Dendritic cell treated with granulocyte-macrophage colony-stimulating factor and Interleukin-4, amounts not matched to agents 40 ng/mL and 50 ng/mL, for 4 days (primary cell): Measurements from ENCODE around the gene TADA1.
"Not testable (repeated sequence)": the region's sequence is repeated elsewhere in the genome, so short reads cannot be mapped to it uniquely, and the experiment has no call there.

Source experiments
- H3K27ac Mint-ChIP-seq: one replicate; pipeline ENCODE4 v1.8.0; 2022; ENCODE audit warnings: mild to moderate bottlenecking, mixed read lengths
- H3K27me3 Mint-ChIP-seq: one replicate; pipeline ENCODE4 v1.8.0; 2022; ENCODE audit warnings: mild to moderate bottlenecking, mixed read lengths
- H3K36me3 Mint-ChIP-seq: one replicate; pipeline ENCODE4 v1.8.0; 2022; ENCODE audit warnings: low read depth, mixed read lengths
- H3K4me1 Mint-ChIP-seq: one replicate; pipeline ENCODE4 v1.8.0; 2022; ENCODE audit warnings: low read depth, mixed read lengths
- H3K4me3 Mint-ChIP-seq: one replicate; pipeline ENCODE4 v1.8.0; 2022; ENCODE audit warnings: mild to moderate bottlenecking, moderate library complexity, mixed read lengths
- H3K9me3 Mint-ChIP-seq: one replicate; pipeline ENCODE4 v1.8.0; 2022; ENCODE audit warnings: mixed read lengths
- intact Hi-C: fragments of 100-400 bp; cut with micrococcal nuclease; formaldehyde crosslinking; loops from one replicate; pipeline ENCODE4 v1.15.0; 2022

TADA1 gene

GRCh38 chr1:166906647-166907046 lies 30.6 kb upstream of the TADA1 start:
- Mint-ChIP-seq H3K36me3 (no peaks in the 10 kb centered on the region), H3K27ac (no peak overlapping the region), H3K4me3 (no peak overlapping the region), H3K9me3 (no peaks in the 10 kb centered on the region), H3K27me3 (no peaks in the 10 kb centered on the region), H3K4me1 (peaks cover 31% of the 10 kb centered on the region)
- intact Hi-C loops: no loop called here

- Mint-ChIP-seq H3K27ac (no peak overlapping the region), H3K4me1 (peaks cover 39% of the 10 kb centered on the region)
- intact Hi-C loops: no loop called here
Observed at GRCh38 chr1:166905900-166906299, 29.8 kb upstream of the TADA1 start.

DNA sequence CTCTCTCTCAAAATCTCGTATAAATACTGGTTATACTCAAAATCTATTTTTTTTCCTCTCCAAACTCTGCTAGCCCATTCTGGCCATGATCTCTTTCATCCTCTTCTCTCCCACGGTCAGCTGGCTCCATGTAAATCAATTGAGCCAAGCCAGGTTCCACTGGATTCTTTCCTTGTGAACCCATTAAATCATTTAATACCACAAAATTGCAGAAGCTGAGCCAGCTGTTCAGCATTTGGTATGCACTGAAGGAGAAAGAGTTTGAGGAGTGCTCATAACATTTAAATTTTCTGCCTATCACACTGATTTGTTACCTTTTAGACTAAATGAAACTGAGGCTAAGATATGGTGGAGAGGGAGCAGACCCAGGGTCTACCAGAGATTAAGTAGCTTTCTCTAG lies 29.1 kb upstream of the TADA1 start:
- Mint-ChIP-seq H3K4me1 (peaks cover 39% of the 10 kb centered on the region), H3K27ac (no peak overlapping the region), H3K36me3 (no peaks in the 10 kb centered on the region), H3K9me3 (no peaks in the 10 kb centered on the region), H3K4me3 (no peak overlapping the region), H3K27me3 (no peaks in the 10 kb centered on the region)
- intact Hi-C loops: no loop called here

More at GRCh38 chr1:166905900-166906299, 29.8 kb upstream of the TADA1 start:
- Mint-ChIP-seq H3K4me3 (no peak overlapping the region), H3K9me3 (no peaks in the 10 kb centered on the region), H3K27me3 (no peaks in the 10 kb centered on the region), H3K36me3 (no peaks in the 10 kb centered on the region)

- H3K27ac Mint-ChIP-seq: peak overlapping the region; percentile 16
- H3K36me3 Mint-ChIP-seq: no peaks in the 10 kb centered on the region
- H3K4me1 Mint-ChIP-seq: peaks cover 34% of the 10 kb centered on the region
- H3K9me3 Mint-ChIP-seq: peaks cover 2% of the 10 kb centered on the region
- H3K4me3 Mint-ChIP-seq: no peak overlapping the region
- intact Hi-C loops: no loop called here
- no peaks in the 10 kb centered on the region for H3K27me3 Mint-ChIP-seq
Observed at GRCh38 chr1:166903232-166903631, 27.2 kb upstream of the TADA1 start.

GRCh38 chr1:166902279-166902678 lies 26.2 kb upstream of the TADA1 start:
- intact Hi-C loops: no loop called here
- peaks cover 28% of the 10 kb centered on the region for H3K4me1 Mint-ChIP-seq

GRCh38 chr1:166900987-166901386 lies 24.9 kb upstream of the TADA1 start:
- Mint-ChIP-seq H3K4me1 (peaks cover 28% of the 10 kb centered on the region), H3K27ac (no peak overlapping the region), H3K9me3 (peaks cover 18% of the 10 kb centered on the region), H3K4me3 (no peak overlapping the region), H3K27me3 (no peaks in the 10 kb centered on the region), H3K36me3 (no peaks in the 10 kb centered on the region)
- intact Hi-C loops: no loop called here

More at GRCh38 chr1:166902279-166902678, 26.2 kb upstream of the TADA1 start:
- Mint-ChIP-seq H3K36me3 (no peaks in the 10 kb centered on the region), H3K27me3 (no peaks in the 10 kb centered on the region), H3K9me3 (peaks cover 11% of the 10 kb centered on the region), H3K27ac (peak overlapping the region; percentile 62), H3K4me3 (no peak overlapping the region)

DNA sequence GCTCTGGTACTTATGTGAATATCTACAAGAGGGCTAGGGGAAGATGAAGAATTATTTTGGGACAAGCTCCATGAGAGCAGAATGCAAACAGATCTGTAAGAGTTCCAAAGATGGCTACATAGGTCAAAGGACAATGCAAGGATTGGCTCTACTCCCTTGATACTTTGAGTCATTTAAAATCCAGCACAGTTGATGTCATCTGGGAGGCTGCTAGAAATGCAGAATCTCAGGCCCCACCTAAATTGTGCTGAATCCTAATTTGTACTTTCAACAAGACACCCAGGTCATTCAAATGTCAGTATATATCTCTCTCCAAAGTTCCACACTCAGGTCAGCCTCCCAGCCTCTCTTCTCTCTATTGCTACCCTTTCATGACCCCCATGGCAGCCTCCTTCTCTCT lies 23.7 kb upstream of the TADA1 start:
- intact Hi-C loops: no loop called here
- H3K9me3 Mint-ChIP-seq: peaks cover 18% of the 10 kb centered on the region
- peaks cover 28% of the 10 kb centered on the region for H3K4me1 Mint-ChIP-seq

GRCh38 chr1:166895766-166896165 lies 19.7 kb upstream of the TADA1 start:
- peaks cover 18% of the 10 kb centered on the region for H3K9me3 Mint-ChIP-seq
- H3K4me1 Mint-ChIP-seq: no peaks in the 10 kb centered on the region
- no peak overlapping the region for H3K27ac Mint-ChIP-seq
- peaks cover 1% of the 10 kb centered on the region for H3K27me3 Mint-ChIP-seq
- no peak overlapping the region for H3K4me3 Mint-ChIP-seq
- H3K36me3 Mint-ChIP-seq: no peaks in the 10 kb centered on the region
- intact Hi-C loops: no loop called here

More for the DNA sequence above, 23.7 kb upstream of the TADA1 start:
- no peaks in the 10 kb centered on the region for H3K27me3 Mint-ChIP-seq
- no peaks in the 10 kb centered on the region for H3K36me3 Mint-ChIP-seq
- H3K27ac Mint-ChIP-seq: no peak overlapping the region
- H3K4me3 Mint-ChIP-seq: no peak overlapping the region

DNA sequence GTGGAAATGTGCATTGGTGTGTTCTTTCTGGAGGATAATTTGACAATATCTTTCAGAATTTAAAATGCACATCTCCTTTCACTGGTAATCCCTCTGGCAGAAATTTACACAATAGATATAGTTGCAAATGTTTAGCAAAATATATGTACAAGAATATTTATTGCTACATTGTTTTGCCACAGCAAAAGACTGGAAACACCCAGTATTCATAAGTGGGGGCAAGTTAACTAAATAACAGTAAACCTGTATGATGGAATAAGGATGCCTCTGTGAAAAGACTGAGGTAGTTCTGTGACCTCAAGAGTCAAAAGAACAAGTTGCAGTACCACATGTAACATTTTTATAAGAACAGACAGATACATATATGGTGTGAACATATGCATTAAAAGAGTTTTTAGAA lies 13.7 kb upstream of the TADA1 start:
- intact Hi-C loops: no loop called here
- H3K27me3 Mint-ChIP-seq: peaks cover 9% of the 10 kb centered on the region

DNA sequence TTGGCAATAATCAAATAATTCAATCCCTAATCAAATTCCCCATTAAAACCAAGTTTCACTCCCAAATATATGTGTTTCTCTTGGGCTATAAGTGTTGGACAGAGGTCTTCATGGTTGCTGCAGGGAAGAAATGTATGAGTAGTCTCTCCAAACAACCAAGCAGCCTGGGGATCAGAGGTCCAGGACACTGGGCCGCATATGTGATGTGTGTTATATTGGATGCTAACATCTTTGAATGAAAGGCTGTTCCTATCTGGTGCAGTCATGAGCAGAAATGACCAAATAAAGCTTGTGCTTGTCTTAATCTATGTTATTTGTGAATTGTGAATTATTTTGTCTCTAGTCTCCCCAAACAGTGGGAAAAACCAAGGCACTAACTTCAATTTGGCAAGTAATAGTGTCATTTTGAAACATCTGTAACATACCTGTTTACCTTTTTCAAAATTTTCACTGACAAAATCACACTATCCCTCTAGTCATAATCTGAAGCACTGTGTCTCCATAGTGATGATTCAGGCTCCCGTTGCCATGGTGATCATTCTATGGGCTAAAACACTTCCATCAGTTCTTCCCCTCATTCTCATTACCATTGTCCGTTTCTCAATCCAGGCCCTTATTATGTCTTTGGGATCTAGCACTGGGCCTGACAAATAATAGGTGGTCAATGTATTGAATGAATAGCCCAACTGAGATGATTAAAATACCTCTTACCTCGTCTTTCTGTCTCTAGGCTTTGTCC lies 12.5 kb upstream of the TADA1 start:
- Mint-ChIP-seq H3K36me3 (no peaks in the 10 kb centered on the region), H3K27me3 (peaks cover 22% of the 10 kb centered on the region)
- intact Hi-C loops: no loop called here

More for the DNA sequence above, 13.7 kb upstream of the TADA1 start:
- H3K4me3 Mint-ChIP-seq: no peak overlapping the region
- no peaks in the 10 kb centered on the region for H3K4me1 Mint-ChIP-seq
- H3K9me3 Mint-ChIP-seq: no peaks in the 10 kb centered on the region
- no peaks in the 10 kb centered on the region for H3K36me3 Mint-ChIP-seq
- no peak overlapping the region for H3K27ac Mint-ChIP-seq

GRCh38 chr1:166884971-166885370 lies 8.9 kb upstream of the TADA1 start:
- Mint-ChIP-seq H3K9me3 (no peaks in the 10 kb centered on the region), H3K27ac (no peak overlapping the region), H3K4me3 (no peak overlapping the region), H3K36me3 (no peaks in the 10 kb centered on the region), H3K4me1 (peaks cover 10% of the 10 kb centered on the region), H3K27me3 (peaks cover 23% of the 10 kb centered on the region)
- intact Hi-C loops: no loop called here

More for the DNA sequence above, 12.5 kb upstream of the TADA1 start:
- H3K4me3 Mint-ChIP-seq: no peak overlapping the region
- H3K4me1 Mint-ChIP-seq: peaks cover 10% of the 10 kb centered on the region
- no peaks in the 10 kb centered on the region for H3K9me3 Mint-ChIP-seq
- H3K27ac Mint-ChIP-seq: no peak overlapping the region

GRCh38 chr1:166884040-166884642 lies 8.1 kb upstream of the TADA1 start:
- Mint-ChIP-seq H3K4me1 (peaks cover 10% of the 10 kb centered on the region), H3K9me3 (no peaks in the 10 kb centered on the region), H3K27me3 (peaks cover 23% of the 10 kb centered on the region), H3K4me3 (peak overlapping the region; percentile 51), H3K27ac (no peak overlapping the region), H3K36me3 (no peaks in the 10 kb centered on the region)
- intact Hi-C loops: no loop called here

DNA sequence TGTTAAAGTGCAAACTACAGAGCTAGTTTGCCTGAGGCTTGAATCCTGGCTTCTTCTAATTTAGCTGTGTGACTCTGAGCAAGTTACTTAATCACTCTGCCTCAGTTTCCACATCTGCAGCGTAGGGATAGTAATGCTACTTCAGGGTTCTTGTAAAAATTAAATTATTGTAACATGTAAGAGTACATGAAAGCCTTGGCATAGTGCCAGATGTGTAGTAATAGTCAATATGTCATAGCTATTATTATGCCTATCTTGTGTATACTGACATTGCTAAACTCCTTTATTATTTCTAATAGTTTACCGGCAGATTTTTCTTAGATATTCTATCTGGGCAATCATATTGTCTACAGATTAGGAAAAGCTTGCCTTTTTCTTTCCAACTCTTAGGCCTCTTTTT lies 6.8 kb upstream of the TADA1 start:
- Mint-ChIP-seq H3K36me3 (no peaks in the 10 kb centered on the region), H3K4me1 (peaks cover 10% of the 10 kb centered on the region), H3K27me3 (peaks cover 23% of the 10 kb centered on the region), H3K9me3 (no peaks in the 10 kb centered on the region), H3K27ac (no peak overlapping the region), H3K4me3 (no peak overlapping the region)
- intact Hi-C loops: no loop called here

DNA sequence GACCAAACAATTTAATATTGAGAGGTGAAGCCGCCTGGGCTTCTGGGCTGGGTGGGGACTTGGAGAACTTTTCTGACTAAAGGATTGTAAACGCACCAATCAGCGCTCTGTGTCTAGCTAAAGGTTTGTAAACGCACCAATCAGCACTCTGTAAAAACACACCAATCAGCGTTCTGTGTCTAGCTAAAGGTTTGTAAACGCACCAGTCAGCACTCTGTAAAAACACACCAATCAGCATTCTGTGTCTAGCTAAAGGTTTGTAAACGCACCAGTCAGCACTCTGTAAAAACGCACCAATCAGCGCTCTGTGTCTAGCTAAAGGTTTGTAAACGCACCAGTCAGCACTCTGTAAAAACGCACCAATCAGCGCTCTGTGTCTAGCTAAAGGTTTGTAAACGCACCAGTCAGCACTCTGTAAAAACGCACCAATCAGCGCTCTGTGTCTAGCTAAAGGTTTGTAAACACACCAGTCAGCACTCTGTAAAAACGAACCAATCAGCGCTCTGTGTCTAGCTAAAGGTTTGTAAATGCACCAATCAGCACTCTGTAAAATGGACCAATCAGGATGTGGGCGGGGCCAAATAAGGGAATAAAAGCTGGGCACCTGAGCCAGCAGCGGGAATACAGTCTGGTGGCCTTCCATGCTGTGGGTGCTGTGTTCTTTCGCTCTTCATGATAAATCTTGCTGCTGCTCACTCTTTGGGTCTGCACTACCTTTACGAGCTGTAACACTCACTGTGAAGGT lies 2.3 kb upstream of the TADA1 start:
- peaks cover 12% of the 10 kb centered on the region for H3K4me1 Mint-ChIP-seq
- H3K36me3 Mint-ChIP-seq, H3K27me3 Mint-ChIP-seq, intact Hi-C loops, H3K9me3 Mint-ChIP-seq, H3K4me3 Mint-ChIP-seq, H3K27ac Mint-ChIP-seq: not testable (repeated sequence)
